Cardiac muscle cell (in vitro differentiated cells and primary cell): ENCODE data around the gene DCTD. TPM values are rescaled to one million over a fixed set of nuclear protein-coding genes. Genes with fewer than 3 reads are reported as not detected.

ENCODE experiments used
- DNase-seq, 2 donors: peaks; one replicate each; pipeline versions ENCODE4 v3.0.0 to v3.0.0-alpha.2; 2010 to 2017; ENCODE audit warnings: low read depth in 1 of 2, low spot score in 1 of 2
- H3K27ac ChIP-seq: fragments of 200-600 bp; sonication (generic); 2 replicates; pipeline ENCODE4 v1.5.1; 2016
- H3K27me3 ChIP-seq: fragments of 200-600 bp; sonication (generic); 2 replicates; pipeline ENCODE4 v1.6.0; 2016; ENCODE audit warnings: control low read depth
- H3K36me3 ChIP-seq: fragments of 200-600 bp; sonication (generic); 2 replicates; pipeline ENCODE4 v1.5.1; 2016; ENCODE audit warnings: control low read depth
- H3K4me1 ChIP-seq: fragments of 200-600 bp; sonication (generic); 2 replicates; pipeline ENCODE4 v1.8.1; 2017; ENCODE audit warnings: low read depth, mild to moderate bottlenecking, mixed run types
- H3K4me3 ChIP-seq: fragments of 200-600 bp; sonication (generic); 2 replicates; pipeline ENCODE4 v1.5.1; 2016; ENCODE audit warnings: mild to moderate bottlenecking
- H3K9me3 ChIP-seq: fragments of 200-600 bp; sonication (generic); 2 replicates; pipeline ENCODE4 v1.5.1; 2017; ENCODE audit warnings: low read depth, mild to moderate bottlenecking, control low read depth
- polyA plus RNA-seq: library from polyadenylated mRNA; unstranded; fragments of >200 nt; fragmentation: Nextera tagmentation; extraction: Ambion mirVana; gene quantifications from 2 replicates; pipeline ENCODE4 v1.2.1, GENCODE V29; 2016
- total RNA-seq: library from RNA; depleted of rRNA; stranded (reverse); fragments of >200 nt; gene quantifications from 2 replicates; pipeline ENCODE4 v1.2.3, GENCODE V29; 2016
- TF ChIP-seq, protein P1 (sequence below): IDR thresholded peaks from 2 replicates; pipeline ENCODE4 v1.5.1; 2012; ENCODE audit warnings: low read depth, mild to moderate bottlenecking, low read length

DCTD gene
- total and polyA plus RNA-seq, 2 experiments from 2014 or later, result 55.4 to 73.6 TPM

- Histone ChIP-seq H3K4me3 (no peak overlapping the region), H3K27ac (no peak overlapping the region), H3K27me3 (no peaks in the 10 kb centered on the region), H3K36me3 (no peaks in the 10 kb centered on the region), H3K4me1 (no peaks in the 10 kb centered on the region), H3K9me3 (no peaks in the 10 kb centered on the region)
- TF ChIP-seq, protein P1, sequence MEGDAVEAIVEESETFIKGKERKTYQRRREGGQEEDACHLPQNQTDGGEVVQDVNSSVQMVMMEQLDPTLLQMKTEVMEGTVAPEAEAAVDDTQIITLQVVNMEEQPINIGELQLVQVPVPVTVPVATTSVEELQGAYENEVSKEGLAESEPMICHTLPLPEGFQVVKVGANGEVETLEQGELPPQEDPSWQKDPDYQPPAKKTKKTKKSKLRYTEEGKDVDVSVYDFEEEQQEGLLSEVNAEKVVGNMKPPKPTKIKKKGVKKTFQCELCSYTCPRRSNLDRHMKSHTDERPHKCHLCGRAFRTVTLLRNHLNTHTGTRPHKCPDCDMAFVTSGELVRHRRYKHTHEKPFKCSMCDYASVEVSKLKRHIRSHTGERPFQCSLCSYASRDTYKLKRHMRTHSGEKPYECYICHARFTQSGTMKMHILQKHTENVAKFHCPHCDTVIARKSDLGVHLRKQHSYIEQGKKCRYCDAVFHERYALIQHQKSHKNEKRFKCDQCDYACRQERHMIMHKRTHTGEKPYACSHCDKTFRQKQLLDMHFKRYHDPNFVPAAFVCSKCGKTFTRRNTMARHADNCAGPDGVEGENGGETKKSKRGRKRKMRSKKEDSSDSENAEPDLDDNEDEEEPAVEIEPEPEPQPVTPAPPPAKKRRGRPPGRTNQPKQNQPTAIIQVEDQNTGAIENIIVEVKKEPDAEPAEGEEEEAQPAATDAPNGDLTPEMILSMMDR, result no peak
- DNase-seq, result no peak
These were observed 3.5 kb upstream of the DCTD start for GRCh38 chr4:182920676-182921075.

DNA sequence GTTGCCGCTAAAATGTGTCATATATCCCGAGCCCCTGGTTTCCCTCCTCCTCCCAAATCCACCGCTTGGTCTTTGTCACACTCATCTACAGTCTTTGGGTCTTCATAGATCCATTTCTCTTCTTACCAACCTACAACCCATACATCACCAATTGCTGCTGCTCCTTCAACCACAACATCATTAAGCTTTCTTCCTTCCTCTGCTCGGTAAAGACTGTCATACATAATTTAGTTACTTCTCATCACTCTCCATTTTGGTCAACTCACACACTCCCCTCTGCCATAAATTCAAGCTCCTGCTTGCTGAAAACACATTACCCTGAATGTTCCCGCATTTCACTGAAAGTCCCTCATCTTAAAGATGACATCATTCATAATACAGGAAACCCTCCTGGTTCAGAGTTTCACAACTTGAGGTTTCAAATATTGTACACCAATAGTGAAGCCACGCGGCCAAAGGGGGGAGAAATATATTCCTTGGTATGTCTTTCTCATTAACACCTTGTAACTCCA lies 1.7 kb upstream of the DCTD start:
- DNase-seq, result no peak
- Histone ChIP-seq H3K4me1 (no peaks in the 10 kb centered on the region), H3K27ac (no peak overlapping the region), H3K4me3 (no peak overlapping the region), H3K36me3 (peaks cover 3% of the 10 kb centered on the region), H3K27me3 (no peaks in the 10 kb centered on the region), H3K9me3 (no peaks in the 10 kb centered on the region)
- TF ChIP-seq, protein P1, result no peak

DNA sequence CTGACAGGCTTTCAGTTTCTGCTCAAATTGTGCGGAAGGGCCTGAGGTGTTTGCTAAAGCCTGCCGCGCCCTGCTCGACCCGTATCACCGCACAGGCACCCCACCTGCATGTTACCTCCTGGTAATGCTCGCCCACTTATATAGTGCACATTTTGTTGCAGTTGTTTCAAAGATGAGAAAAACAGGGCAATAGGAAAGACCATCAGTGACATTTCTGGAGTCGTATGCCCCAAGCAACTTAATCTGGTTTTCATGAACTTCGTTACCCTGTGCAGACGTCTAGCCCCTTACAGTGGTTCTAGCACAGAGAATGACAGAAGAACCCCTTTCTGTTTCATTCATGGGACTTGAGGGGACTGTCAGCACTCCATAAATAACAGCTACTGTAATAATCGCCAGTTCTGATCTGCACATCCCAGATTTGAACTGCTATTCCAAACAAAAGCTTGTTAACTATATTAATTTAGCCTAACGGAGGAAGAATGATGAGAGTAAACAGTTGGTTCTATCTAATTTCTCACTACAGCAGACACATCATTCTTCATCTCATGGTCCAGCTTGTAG lies 940 bp upstream of the DCTD start:
- H3K4me3 ChIP-seq, result peak overlapping the region; percentile 49
- H3K27me3 ChIP-seq, result no peaks in the 10 kb centered on the region
- no peaks in the 10 kb centered on the region for H3K9me3 ChIP-seq
- peak overlapping the region; percentile 80 for H3K27ac ChIP-seq
- TF ChIP-seq, protein P1, result no peak
- no peak for DNase-seq
- peaks cover 4% of the 10 kb centered on the region for H3K36me3 ChIP-seq
- no peaks in the 10 kb centered on the region for H3K4me1 ChIP-seq

- peak; percentile 52 to 80 for DNase-seq
- Histone ChIP-seq H3K27me3 (no peaks in the 10 kb centered on the region), H3K27ac (peak overlapping the region; percentile 80), H3K4me3 (peak overlapping the region; percentile 49), H3K36me3 (peaks cover 8% of the 10 kb centered on the region), H3K9me3 (no peaks in the 10 kb centered on the region), H3K4me1 (no peaks in the 10 kb centered on the region)
- TF ChIP-seq, protein P1, result no peak
These were observed 554 bp downstream of the DCTD start for GRCh38 chr4:182916483-182917181.

GRCh38 chr4:182914357-182914756 lies 2.8 kb downstream of the DCTD start:
- no peaks in the 10 kb centered on the region for H3K9me3 ChIP-seq
- peaks cover 17% of the 10 kb centered on the region for H3K36me3 ChIP-seq
- H3K27me3 ChIP-seq, result no peaks in the 10 kb centered on the region
- TF ChIP-seq, protein P1, result no peak
- H3K27ac ChIP-seq, result no peak overlapping the region
- no peak overlapping the region for H3K4me3 ChIP-seq
- no peak for DNase-seq
- no peaks in the 10 kb centered on the region for H3K4me1 ChIP-seq
